Astrocyte of the spinal cord (primary cell): ENCODE data around the gene C2orf68.

ENCODE experiments used
- DNase-seq: peaks from one replicate; pipeline ENCODE4 v3.0.0; 2011; ENCODE audit warnings: low read depth, low spot score
- H3K4me3 ChIP-seq: 2 replicates; pipeline ENCODE4 v1.5.1; 2011; ENCODE audit warnings: low read depth, mild to moderate bottlenecking, low read length, moderate library complexity
- in situ Hi-C: cut with HindIII; loops from 2 replicates; pipeline ENCODE4 v1.10.0; 2017; ENCODE audit warnings: low sequenced_read_pairs
- TF ChIP-seq, protein P1 (sequence below): IDR thresholded peaks from 2 replicates; pipeline ENCODE4 v1.5.1; 2012; ENCODE audit warnings: low read depth, mild to moderate bottlenecking, low read length, inconsistent platforms

The C2orf68 gene

GRCh38 chr2:85584354-85584856 lies 27.5 kb downstream of the C2orf68 start, which contains the start of gene VAMP5:
VAMP5 (plus strand) TSS chr2:85584431; CDS start chr2:85584491, 60 bp downstream.
- TF ChIP-seq, protein P1, sequence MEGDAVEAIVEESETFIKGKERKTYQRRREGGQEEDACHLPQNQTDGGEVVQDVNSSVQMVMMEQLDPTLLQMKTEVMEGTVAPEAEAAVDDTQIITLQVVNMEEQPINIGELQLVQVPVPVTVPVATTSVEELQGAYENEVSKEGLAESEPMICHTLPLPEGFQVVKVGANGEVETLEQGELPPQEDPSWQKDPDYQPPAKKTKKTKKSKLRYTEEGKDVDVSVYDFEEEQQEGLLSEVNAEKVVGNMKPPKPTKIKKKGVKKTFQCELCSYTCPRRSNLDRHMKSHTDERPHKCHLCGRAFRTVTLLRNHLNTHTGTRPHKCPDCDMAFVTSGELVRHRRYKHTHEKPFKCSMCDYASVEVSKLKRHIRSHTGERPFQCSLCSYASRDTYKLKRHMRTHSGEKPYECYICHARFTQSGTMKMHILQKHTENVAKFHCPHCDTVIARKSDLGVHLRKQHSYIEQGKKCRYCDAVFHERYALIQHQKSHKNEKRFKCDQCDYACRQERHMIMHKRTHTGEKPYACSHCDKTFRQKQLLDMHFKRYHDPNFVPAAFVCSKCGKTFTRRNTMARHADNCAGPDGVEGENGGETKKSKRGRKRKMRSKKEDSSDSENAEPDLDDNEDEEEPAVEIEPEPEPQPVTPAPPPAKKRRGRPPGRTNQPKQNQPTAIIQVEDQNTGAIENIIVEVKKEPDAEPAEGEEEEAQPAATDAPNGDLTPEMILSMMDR = no peak
- DNase-seq = no peak
- H3K4me3 ChIP-seq = peak within 1 kb of the TSS; percentile 51
- in situ Hi-C loops = no loop called here

DNA sequence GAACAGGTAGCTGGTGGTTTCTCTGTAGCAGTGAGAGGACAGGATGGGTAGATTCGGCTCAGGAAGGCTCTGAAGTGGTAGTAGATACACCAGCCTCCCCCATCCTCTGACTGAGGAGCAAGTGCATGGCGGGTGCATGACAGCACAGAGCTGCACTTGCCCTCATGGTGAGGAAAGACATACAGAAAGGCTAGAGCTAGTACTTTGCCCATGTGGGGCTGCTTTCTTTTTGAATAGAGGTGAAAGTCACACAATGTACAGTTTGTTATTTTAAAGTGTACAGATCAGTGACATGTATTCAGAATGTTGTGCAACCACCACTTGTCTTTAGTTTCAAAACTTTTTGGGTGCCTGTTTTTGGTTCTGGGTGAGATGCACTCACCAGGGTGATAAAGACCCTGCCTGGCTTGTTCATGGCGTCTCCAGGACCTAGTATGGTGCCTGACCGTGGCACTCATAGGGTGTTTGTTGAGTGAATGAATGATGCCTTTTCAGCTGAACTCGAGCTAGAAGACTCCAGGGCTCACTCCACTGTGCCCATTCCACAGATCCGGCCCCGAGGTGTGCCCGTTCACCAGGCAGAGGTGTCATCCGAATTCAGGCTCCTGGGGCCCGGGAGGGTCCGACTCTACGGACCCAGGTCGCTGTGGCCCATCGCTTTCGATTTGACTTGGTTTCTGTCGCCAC lies 28.1 kb downstream of the C2orf68 start:
- H3K4me3 ChIP-seq = peak overlapping the region; percentile 51
- no peak for DNase-seq
- TF ChIP-seq, protein P1 = no peak
- in situ Hi-C loops = no loop called here

DNA sequence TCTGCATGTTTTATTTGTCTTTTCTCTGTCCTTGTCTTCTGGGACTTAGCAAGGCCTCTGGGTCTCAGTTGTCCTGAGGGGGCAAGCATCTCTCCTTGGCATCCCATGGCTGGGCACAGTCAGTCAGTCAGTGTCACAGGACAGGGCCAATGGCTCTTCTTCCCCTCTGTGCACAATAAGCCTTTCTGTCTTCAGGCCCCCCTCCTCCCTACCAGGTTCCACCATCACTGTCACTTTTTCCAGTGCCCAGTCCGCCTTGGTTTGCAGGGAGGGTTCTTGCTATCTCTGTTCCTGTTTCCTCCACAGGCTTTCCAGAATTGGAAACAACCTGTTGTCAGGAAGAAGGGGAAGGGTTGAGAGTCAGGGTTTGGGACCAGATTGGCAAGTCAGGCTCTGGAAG lies 29.4 kb downstream of the C2orf68 start:
- in situ Hi-C loops = no loop called here

GRCh38 chr2:85580206-85580605 lies 31.7 kb downstream of the C2orf68 start:
- in situ Hi-C loops = no loop called here
- DNase-seq = no peak
- H3K4me3 ChIP-seq = no peak overlapping the region
- TF ChIP-seq, protein P1 = no peak

More for the DNA sequence above, 29.4 kb downstream of the C2orf68 start:
- no peak overlapping the region for H3K4me3 ChIP-seq
- TF ChIP-seq, protein P1 = no peak
- no peak for DNase-seq

GRCh38 chr2:85579266-85579935 lies 32.5 kb downstream of the C2orf68 start:
- TF ChIP-seq, protein P1 = no peak
- peak; percentile 52 for DNase-seq
- H3K4me3 ChIP-seq = no peak overlapping the region
- in situ Hi-C loops = no loop called here

DNA sequence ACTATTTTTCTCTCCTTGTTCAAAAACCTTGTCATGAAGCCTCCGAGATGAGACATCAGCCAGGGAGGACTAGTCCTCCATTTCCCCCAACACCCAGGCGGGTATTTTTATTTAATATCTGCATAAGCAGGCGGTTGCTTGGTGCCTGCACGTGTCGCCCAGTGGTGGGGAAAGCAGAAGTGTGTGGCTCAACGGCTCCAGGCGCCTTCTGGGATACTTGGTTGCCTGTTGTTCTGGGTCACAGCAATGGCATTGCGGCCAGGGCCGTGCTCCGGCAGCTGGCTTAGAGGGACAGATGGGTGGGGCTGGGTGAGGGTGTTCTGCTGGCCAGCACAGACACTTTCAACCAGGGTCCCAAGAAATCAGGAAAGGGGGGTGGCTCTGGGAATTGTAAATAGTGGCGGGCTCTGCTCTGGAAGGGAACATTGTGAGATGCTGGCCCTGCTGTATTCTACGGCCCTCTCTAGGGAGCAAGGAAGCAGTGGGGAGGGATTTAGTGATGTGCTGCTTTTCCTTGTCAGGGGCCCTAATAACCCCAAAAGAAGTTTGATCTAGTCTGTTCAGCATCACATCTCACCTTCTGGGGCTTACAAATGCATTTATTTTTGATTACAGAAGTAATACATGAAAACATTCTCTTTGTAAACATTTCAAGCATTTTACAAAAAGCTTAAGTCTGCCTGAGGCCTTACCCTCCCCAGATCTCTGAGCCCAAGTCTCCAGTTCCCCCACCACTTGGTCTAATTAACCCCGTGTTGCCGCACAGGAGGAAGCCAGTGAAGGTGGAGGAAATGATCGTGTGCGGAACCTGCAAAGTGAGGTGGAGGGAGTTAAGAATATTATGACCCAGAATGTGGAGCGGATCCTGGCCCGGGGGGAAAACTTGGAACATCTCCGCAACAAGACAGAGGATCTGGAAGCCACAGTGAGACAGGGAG lies 33.4 kb downstream of the C2orf68 start:
- no peak for DNase-seq
- no peak overlapping the region for H3K4me3 ChIP-seq
- TF ChIP-seq, protein P1 = no peak
- in situ Hi-C loops = no loop called here
